Measurements from ENCODE around the gene LIAS.

Gene LIAS

DNA sequence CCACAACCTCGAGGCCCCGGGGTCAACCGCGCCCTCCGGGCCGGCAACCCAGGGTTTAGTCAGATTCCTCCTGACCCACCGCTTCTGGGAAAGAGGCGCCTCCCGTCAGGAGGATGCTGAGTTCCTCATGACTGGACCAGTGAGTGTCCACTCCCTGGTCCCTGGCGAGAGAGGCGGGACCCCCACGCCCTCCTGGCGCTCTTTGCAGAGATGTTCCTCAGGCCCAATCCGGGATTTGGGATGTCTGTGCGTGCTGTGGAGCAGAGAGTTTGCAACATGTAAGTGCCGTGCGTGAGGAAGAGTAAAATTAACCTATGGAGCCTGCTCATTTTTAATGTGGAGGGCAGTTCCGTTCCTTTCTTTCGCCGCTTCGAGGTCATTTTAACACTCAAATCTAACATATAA is 69.2 kb downstream of the LIAS start:
- H3K27ac ChIP-seq: peak overlapping the region; percentile 91

More for the DNA sequence above, 69.2 kb downstream of the LIAS start:
- TF ChIP-seq, protein P1, sequence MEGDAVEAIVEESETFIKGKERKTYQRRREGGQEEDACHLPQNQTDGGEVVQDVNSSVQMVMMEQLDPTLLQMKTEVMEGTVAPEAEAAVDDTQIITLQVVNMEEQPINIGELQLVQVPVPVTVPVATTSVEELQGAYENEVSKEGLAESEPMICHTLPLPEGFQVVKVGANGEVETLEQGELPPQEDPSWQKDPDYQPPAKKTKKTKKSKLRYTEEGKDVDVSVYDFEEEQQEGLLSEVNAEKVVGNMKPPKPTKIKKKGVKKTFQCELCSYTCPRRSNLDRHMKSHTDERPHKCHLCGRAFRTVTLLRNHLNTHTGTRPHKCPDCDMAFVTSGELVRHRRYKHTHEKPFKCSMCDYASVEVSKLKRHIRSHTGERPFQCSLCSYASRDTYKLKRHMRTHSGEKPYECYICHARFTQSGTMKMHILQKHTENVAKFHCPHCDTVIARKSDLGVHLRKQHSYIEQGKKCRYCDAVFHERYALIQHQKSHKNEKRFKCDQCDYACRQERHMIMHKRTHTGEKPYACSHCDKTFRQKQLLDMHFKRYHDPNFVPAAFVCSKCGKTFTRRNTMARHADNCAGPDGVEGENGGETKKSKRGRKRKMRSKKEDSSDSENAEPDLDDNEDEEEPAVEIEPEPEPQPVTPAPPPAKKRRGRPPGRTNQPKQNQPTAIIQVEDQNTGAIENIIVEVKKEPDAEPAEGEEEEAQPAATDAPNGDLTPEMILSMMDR (IDR thresholded peaks at IDR 0.05): no peak
- TF ChIP-seq ZFX (IDR thresholded peaks at IDR 0.05; ENCODE audit: borderline replicate concordance): no peak
